Measurements from ENCODE around the gene SAV1.

SAV1 gene

DNA sequence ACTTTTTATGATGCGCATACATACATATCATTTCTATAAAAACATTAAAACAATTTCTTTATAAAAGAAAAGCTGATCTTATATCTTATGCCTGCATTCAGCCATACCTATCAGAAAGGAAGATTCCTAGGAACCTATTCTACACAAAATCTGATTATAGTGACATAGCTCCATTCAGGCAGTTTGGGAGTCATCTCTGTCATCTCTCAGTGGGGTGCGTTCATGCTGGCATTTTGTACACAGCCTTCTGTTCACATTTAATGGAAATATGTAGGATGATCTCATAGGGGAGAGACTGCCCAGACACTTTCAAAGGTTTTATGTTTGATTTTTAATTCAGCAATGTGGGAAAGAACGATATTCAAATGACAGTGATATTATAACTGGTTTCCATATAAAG lies 55.3 kb downstream of the SAV1 start:
- in situ Hi-C loops (cut with MboI; ENCODE audit: low sequenced_read_pairs): loop anchor here (25.0 kb wide), 1 partner anchor 249 kb away; the partner anchor contains the start of gene ABHD12B

DNA sequence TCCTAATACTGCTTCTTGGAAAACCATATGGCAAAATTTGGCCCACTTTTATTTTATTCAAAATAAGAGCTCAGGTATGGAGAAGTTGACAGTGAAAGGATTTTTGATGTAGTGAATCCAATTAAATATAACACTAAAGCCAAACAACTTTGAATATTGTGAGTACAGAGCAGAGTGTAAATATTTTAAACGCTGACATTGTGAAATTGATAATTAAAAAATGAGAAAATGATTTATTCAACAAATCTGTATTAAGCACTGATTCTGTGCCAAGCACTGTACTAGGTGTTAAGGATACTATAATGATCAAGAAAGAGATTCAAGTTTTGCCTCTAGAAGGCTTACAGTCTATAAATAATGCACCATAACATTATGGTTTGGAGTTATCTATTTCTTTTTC lies 57.6 kb downstream of the SAV1 start:
- in situ Hi-C loops (cut with MboI; ENCODE audit: low sequenced_read_pairs): loop anchor here (25.0 kb wide), 1 partner anchor 252 kb away; the partner anchor contains the start of gene ABHD12B

DNA sequence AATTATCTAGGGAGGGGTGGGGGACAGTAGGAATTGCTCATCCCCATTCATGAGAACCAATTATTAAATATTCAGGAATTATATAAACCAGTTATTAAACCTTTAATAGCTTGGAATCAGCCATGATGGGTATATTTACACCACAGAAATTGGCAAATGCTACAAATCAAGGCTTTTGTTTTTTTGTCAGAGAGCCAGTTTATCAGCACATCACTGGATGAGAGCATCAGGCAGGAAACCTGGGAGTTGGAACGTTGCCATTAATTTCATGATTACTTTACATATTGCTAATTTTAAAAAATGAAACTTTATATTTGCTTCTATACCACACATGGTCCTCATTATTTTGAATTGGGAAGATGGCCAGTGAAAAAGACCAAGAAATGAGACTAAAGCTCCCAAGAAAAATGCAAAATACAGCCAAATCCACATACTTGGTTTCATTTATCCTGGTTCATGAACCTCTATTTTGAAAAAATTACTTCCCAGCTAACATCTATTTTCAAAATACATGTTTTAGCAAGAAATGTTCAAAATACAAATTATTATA lies 59.7 kb downstream of the SAV1 start:
- in situ Hi-C loops (cut with MboI; ENCODE audit: low sequenced_read_pairs): loop anchor here (25.0 kb wide), 1 partner anchor 254 kb away; the partner anchor contains the start of gene ABHD12B

DNA sequence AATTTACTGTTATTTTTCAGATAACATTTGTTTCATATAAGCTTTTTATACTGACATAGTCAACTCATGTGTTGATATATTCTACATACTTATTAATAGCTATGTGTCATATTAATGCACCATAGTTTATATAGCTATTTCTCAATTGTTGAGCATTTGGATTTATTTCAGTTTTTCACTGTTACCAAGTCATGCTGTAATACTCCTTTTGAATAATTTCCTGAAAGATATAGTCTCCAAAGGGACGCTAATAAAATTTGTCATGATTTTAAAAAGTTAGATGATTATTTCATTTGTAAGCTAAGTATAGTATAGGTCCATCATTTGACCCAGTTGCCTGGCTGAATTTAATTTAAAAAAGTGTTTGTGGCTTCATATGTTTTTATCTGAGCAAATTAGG lies 60.3 kb downstream of the SAV1 start:
- in situ Hi-C loops (cut with MboI; ENCODE audit: low sequenced_read_pairs): loop anchor here (25.0 kb wide), 1 partner anchor 255 kb away; the partner anchor contains the start of gene ABHD12B

DNA sequence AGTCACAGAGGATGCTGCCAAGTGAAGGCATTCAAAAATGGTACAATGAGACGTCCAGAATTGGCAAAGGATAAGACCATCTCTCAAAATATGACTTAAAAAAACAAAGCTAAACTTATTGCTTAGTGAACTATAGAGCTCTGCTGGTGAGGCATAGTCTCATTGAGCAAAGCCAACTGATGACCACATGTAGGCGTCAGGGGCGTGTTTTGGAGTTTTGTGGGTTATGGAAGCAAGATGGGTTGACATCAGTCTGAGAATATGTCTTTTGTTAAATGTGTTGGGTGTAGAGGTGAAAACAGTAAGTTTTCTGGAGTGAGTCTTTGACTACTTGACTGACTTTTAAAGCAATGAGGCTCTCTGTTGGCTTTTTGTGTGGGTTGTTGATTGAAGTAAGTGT lies 60.9 kb downstream of the SAV1 start:
- in situ Hi-C loops (cut with MboI; ENCODE audit: low sequenced_read_pairs): loop anchor here (25.0 kb wide), 1 partner anchor 255 kb away; the partner anchor contains the start of gene ABHD12B

DNA sequence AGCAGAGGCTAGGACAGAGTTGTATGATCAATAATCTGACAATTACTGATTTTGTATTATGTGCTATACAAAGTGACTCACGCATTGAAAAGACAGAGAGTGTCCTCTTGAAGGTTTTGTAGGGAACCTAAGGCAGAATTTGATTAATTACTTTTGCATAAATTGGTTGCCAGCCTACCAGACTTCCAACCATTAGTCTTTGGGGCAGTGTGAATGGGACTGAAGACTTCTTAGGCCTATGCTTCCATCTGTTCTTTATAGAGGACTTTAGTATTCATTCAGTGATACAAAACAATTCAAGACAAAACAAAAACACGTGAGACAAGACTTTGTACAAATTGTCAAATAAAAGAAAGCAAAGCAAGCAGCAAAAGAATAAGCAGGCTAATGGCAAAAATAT lies 61.6 kb downstream of the SAV1 start:
- in situ Hi-C loops (cut with MboI; ENCODE audit: low sequenced_read_pairs): loop anchor here (25.0 kb wide), 1 partner anchor 256 kb away; the partner anchor contains the start of gene ABHD12B

DNA sequence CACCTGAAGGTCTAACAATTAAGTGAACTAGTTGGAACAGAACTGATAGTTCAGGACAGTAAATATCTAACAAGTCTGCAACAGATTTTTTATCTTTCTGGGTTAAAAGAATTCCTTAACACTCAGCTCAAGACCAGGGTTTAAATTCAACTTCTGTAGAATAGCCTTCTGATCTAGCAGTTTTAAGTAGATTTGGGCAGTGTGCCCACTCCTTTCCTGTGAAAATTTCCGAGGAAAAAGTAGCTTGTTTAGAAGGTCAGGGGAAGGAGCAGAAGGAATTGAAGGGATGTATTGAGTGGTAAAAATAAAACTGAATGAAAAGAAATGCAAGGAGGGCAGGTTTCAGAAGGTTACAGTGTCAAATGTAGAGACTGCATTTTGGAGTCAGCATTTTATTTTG lies 62.3 kb downstream of the SAV1 start:
- in situ Hi-C loops (cut with MboI; ENCODE audit: low sequenced_read_pairs): loop anchor here (25.0 kb wide), 1 partner anchor 257 kb away; the partner anchor contains the start of gene ABHD12B

DNA sequence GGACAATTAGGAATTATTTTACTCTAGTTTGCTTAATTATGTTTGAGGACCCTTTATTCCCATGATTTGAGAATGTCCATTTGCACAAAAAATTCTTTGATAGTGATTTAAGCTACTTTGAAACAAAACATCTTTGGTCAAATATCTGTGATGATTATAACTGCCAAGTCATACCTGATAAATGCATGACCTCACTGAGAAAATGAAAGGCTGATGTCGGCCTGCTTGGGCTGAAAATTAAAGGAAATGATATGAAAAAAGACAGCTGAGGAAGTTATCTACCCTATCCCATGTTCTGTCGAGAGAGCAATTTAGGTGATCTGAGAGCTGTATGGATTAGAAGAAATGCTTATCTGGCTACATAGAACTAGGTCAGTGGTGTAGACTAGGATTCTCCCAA lies 64.5 kb downstream of the SAV1 start:
- in situ Hi-C loops (cut with MboI; ENCODE audit: low sequenced_read_pairs): loop anchor here (25.0 kb wide), 1 partner anchor 259 kb away; the partner anchor contains the start of gene ABHD12B

DNA sequence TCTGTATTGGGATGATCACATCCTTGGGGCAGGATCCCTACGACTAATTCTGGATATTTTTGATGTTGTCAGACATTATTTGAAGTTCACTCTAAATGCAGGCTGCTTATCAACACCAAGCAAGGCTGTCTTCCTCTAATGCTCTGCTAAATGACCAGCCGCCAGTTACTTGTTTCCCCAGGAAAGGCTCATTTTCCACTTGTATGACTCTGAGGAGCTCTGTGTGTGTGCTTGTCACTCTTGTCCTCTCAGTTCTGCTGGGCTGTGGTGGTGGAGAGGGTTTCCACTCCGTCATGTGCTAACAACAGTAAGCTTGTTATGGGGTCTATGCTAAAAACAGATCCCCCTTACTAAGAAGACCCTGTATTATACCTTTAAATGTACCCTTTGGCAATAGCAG lies 66.1 kb downstream of the SAV1 start:
- in situ Hi-C loops (cut with MboI; ENCODE audit: low sequenced_read_pairs): loop anchor here (25.0 kb wide), 1 partner anchor 260 kb away; the partner anchor contains the start of gene ABHD12B

DNA sequence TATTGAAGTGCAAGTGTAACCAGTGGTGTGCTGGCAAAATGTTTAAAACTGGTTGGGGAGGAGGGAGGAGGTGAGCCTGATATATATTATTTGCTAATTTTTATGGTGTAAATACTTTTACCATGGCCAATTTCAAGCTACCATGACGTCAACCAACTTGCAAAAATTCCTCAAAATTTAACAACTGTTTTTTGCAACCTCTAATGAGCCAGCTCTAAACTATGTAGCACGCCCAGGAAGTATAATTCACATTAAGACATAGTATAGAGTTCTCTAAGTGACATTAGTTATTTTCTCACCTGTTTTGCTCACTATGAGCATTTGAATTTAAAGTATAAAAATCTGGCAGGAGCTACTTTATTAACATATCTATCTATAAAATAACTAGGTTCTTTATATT lies 66.7 kb downstream of the SAV1 start:
- in situ Hi-C loops (cut with MboI; ENCODE audit: low sequenced_read_pairs): loop anchor here (25.0 kb wide), 1 partner anchor 261 kb away; the partner anchor contains the start of gene ABHD12B

DNA sequence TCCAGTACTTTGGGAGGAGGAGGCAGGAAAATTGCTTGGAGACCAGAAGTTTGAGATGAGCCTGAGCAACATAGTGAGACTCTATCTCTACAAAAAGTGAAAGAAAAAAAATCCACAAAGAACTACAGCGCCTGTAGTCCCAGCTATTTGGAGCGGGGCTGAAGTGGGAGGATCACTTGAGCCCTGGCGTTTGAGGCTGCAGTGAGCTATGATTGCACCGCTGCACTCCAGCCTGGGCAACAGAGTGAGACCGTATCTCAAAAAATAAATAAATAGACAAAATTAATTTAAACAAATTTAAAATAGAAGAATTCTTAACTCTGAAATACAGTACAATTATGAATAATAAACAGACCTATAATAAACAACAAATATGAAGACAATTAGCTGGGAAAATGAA lies 67.3 kb downstream of the SAV1 start:
- in situ Hi-C loops (cut with MboI; ENCODE audit: low sequenced_read_pairs): loop anchor here (25.0 kb wide), 1 partner anchor 261 kb away; the partner anchor contains the start of gene ABHD12B

DNA sequence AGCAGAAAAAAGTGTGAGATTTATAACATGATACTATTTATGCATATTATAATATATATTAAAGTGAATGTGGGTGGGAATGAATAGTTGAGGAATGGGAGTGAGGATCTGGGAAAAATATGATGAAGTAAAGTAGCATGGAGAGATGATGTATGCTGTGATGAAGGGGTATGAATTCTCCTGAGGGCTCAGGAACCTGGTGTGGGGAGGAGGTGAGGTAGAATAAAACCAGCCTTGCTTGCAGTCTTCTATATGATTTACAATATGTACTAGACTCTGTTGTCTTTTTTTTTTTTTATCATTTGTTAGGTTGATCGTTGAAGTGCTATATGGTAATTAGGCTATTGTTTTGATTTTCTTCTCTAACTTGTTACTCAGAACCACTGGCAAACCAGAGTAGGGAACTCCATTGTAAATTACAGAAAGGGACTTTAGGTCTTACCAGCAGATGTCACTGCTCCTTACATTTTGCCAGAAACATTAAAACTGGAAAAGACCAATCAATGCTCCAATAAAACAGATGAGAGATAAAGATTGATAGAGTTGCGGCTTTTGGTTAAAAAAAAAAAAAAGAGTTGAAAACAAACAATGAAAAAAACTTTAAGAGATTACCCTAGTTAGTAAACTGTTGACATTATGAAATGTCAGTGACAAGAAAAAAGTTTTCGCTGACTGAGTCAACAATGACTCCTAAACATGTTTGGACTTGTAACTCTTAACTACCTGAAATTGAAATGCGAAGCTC lies 68.2 kb downstream of the SAV1 start:
- in situ Hi-C loops (cut with MboI; ENCODE audit: low sequenced_read_pairs): loop anchor here (25.0 kb wide), 1 partner anchor 262 kb away; the partner anchor contains the start of gene ABHD12B

DNA sequence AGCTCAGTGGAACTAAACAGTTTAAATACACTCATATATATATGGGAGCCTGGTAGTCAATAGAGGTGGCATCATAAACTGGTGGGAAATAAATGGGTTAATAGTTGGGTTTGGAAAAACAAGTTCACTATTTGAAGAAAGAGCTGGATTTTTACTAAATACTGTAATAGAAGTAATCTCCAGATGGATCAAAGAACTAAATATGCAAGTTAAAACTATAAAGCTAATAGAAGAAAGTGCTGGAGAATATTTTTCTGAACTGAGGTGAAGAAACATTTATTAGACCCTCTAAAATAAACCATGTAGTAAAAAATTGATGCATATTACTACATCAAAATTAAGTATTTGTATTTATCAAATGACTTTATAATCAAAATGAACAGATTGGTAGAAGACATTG lies 69.3 kb downstream of the SAV1 start:
- in situ Hi-C loops (cut with MboI; ENCODE audit: low sequenced_read_pairs): no loop called here

DNA sequence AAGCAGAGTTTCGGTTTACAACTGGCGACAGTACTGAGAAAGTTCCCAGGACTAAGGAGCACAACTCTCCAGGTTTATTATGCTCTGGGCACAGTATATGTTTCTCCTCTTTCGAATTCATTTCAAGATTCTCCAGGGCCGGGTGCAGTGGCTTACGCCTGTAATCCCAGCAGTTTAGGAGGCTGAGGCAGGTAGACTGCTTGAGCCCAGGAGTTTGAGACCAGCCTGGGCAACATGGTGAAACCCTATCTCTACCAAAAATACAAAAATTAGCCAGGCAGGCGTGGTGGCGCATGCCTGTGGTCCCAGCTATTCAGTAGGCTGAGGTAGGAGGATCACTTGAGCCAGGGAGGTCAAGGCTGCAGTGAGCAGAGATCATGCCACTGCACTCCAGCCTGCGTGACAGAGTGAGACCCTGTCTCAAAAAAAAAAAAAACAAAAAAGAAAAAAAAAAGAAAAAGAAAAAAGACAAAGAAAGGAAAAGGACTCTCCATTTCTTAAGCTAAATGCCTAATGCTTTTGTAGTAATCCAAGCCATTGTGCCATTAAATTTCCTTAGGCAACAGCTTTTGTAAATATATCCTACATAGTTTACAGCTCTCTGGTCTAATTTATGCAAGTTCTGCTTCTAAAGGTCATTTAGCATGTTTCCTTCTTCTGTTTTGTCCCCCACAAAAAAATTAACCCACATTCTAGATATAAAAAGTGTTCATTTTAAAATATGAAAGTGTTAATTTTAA lies 73.4 kb downstream of the SAV1 start:
- in situ Hi-C loops (cut with MboI; ENCODE audit: low sequenced_read_pairs): no loop called here

DNA sequence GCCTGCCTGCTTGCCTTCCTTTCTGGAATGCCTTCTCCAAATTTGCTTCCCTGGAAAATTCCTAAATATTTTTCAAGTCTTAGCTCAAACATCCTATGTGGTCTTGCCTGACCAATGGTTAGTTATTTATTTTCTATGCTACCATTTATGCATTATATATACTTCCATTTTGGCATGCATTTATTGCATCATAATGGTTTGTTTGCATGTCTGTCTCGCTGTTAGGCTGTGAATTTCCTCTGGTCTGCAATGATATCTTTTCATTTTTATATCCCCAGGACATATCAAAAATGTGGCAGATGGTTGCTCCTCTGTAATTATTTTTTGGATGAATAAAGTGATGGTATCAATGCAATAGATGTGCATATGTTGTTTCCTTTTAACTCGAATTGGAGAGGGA lies 77.6 kb downstream of the SAV1 start:
- in situ Hi-C loops (cut with MboI; ENCODE audit: low sequenced_read_pairs): no loop called here

All from HL-60/S4 (cell line).